Measurements from ENCODE around the gene RPL35A. TPM values are rescaled to one million over a fixed set of nuclear protein-coding genes. Genes with fewer than 3 reads are reported as not detected.
"Not testable (repeated sequence)": the region's sequence is repeated elsewhere in the genome, so short reads cannot be mapped to it uniquely, and the experiment has no call there.

The RPL35A gene
- total RNA-seq: 1,000 to 10,000 TPM; 1,441 to 1,606 (median 1,571) TPM

GRCh38 chr3:197949778-197950676 lies at the start of gene RPL35A:
RPL35A (plus strand) TSS chr3:197950190; CDS start chr3:197950968, 778 bp downstream.
- no peaks in the 10 kb centered on the region for H3K27me3 Mint-ChIP-seq (ENCODE audit: low read depth)
- H3K36me3 Mint-ChIP-seq (ENCODE audit: insufficient read depth): peaks cover 35% of the 10 kb centered on the region
- ATAC-seq (peak; percentile 91), DNase-seq (peak; percentile 80)
- H3K4me3 Mint-ChIP-seq: peak within 1 kb of the TSS; percentile 96
- no peaks in the 10 kb centered on the region for H3K9me3 Mint-ChIP-seq
- peaks cover 41% of the 10 kb centered on the region for H3K4me1 Mint-ChIP-seq (ENCODE audit: low read depth)

GRCh38 chr3:197901626-197902025 lies 48.4 kb upstream of the RPL35A start:
- H3K9me3 Mint-ChIP-seq: no peaks in the 10 kb centered on the region
- no peak overlapping the region for H3K4me3 Mint-ChIP-seq
- H3K4me1 Mint-ChIP-seq (ENCODE audit: low read depth): peaks cover 13% of the 10 kb centered on the region
- no peaks in the 10 kb centered on the region for H3K27me3 Mint-ChIP-seq (ENCODE audit: low read depth)
- ATAC-seq (no peak), DNase-seq (no peak)
- peaks cover 4% of the 10 kb centered on the region for H3K36me3 Mint-ChIP-seq (ENCODE audit: insufficient read depth)

GRCh38 chr3:197906023-197906849 lies 43.8 kb upstream of the RPL35A start:
- peaks cover 2% of the 10 kb centered on the region for H3K36me3 Mint-ChIP-seq (ENCODE audit: insufficient read depth)
- ATAC-seq: peak; percentile 97 to 98
- H3K9me3 Mint-ChIP-seq: no peaks in the 10 kb centered on the region
- peak overlapping the region; percentile 46 for H3K4me3 Mint-ChIP-seq
- peak; percentile 71 for DNase-seq
- no peaks in the 10 kb centered on the region for H3K27me3 Mint-ChIP-seq (ENCODE audit: low read depth)
- peaks cover 25% of the 10 kb centered on the region for H3K4me1 Mint-ChIP-seq (ENCODE audit: low read depth)

GRCh38 chr3:197906850-197907187 lies 43.2 kb upstream of the RPL35A start:
- H3K4me3 Mint-ChIP-seq: no peak overlapping the region
- no peak for DNase-seq
- H3K36me3 Mint-ChIP-seq (ENCODE audit: insufficient read depth): peaks cover 2% of the 10 kb centered on the region
- H3K27me3 Mint-ChIP-seq (ENCODE audit: low read depth): no peaks in the 10 kb centered on the region
- H3K4me1 Mint-ChIP-seq (ENCODE audit: low read depth): peaks cover 25% of the 10 kb centered on the region
- ATAC-seq: peak; percentile 1 to 26
- H3K9me3 Mint-ChIP-seq: no peaks in the 10 kb centered on the region

GRCh38 chr3:197907196-197907595 lies 42.8 kb upstream of the RPL35A start:
- Mint-ChIP-seq H3K36me3 (ENCODE audit: insufficient read depth) (peaks cover under 1% of the 10 kb centered on the region), H3K27me3 (ENCODE audit: low read depth) (no peaks in the 10 kb centered on the region), H3K4me1 (ENCODE audit: low read depth) (peaks cover 25% of the 10 kb centered on the region), H3K4me3 (no peak overlapping the region), H3K9me3 (no peaks in the 10 kb centered on the region)
- ATAC-seq: peak in 1 of 2 donors; percentile 4
- no peak for DNase-seq

GRCh38 chr3:197908550-197908949 lies 41.4 kb upstream of the RPL35A start:
- not testable (repeated sequence) for H3K27me3 Mint-ChIP-seq (ENCODE audit: low read depth); H3K9me3 Mint-ChIP-seq; H3K4me3 Mint-ChIP-seq; DNase-seq; H3K36me3 Mint-ChIP-seq (ENCODE audit: insufficient read depth); ATAC-seq
- H3K4me1 Mint-ChIP-seq (ENCODE audit: low read depth): peaks cover 28% of the 10 kb centered on the region

- DNase-seq: no peak
- no peaks in the 10 kb centered on the region for H3K9me3 Mint-ChIP-seq
- H3K4me1 Mint-ChIP-seq (ENCODE audit: low read depth): peaks cover 31% of the 10 kb centered on the region
Observed at GRCh38 chr3:197908957-197909701, 40.9 kb upstream of the RPL35A start.

GRCh38 chr3:197912741-197913476 lies 37.1 kb upstream of the RPL35A start:
- Mint-ChIP-seq H3K4me1 (ENCODE audit: low read depth) (peaks cover 6% of the 10 kb centered on the region), H3K27me3 (ENCODE audit: low read depth) (no peaks in the 10 kb centered on the region), H3K9me3 (no peaks in the 10 kb centered on the region), H3K4me3 (peak overlapping the region; percentile 75), H3K36me3 (ENCODE audit: insufficient read depth) (peaks cover 4% of the 10 kb centered on the region)
- ATAC-seq (peak in 1 of 2 donors; percentile 75), DNase-seq (no peak)

More at GRCh38 chr3:197908957-197909701, 40.9 kb upstream of the RPL35A start:
- H3K4me3 Mint-ChIP-seq: no peak overlapping the region
- H3K36me3 Mint-ChIP-seq (ENCODE audit: insufficient read depth): peaks cover 2% of the 10 kb centered on the region
- no peak for ATAC-seq
- H3K27me3 Mint-ChIP-seq (ENCODE audit: low read depth): no peaks in the 10 kb centered on the region

GRCh38 chr3:197913641-197914380 lies 36.2 kb upstream of the RPL35A start:
- Mint-ChIP-seq H3K36me3 (ENCODE audit: insufficient read depth) (peaks cover 4% of the 10 kb centered on the region), H3K27me3 (ENCODE audit: low read depth) (no peaks in the 10 kb centered on the region), H3K4me3 (no peak overlapping the region), H3K9me3 (no peaks in the 10 kb centered on the region), H3K4me1 (ENCODE audit: low read depth) (peaks cover 6% of the 10 kb centered on the region)
- ATAC-seq (peak in 1 of 2 donors; percentile 51), DNase-seq (no peak)

- H3K27me3 Mint-ChIP-seq (ENCODE audit: low read depth); H3K4me1 Mint-ChIP-seq (ENCODE audit: low read depth); H3K9me3 Mint-ChIP-seq; ATAC-seq; DNase-seq; H3K4me3 Mint-ChIP-seq: not testable (repeated sequence)
- H3K36me3 Mint-ChIP-seq (ENCODE audit: insufficient read depth): peaks cover 16% of the 10 kb centered on the region
Observed at GRCh38 chr3:197921429-197922275, 28.3 kb upstream of the RPL35A start.

GRCh38 chr3:197926418-197926817 lies 23.6 kb upstream of the RPL35A start:
- Mint-ChIP-seq H3K9me3 (no peaks in the 10 kb centered on the region), H3K27me3 (ENCODE audit: low read depth) (no peaks in the 10 kb centered on the region), H3K4me1 (ENCODE audit: low read depth) (peaks cover 3% of the 10 kb centered on the region), H3K4me3 (no peak overlapping the region), H3K36me3 (ENCODE audit: insufficient read depth) (peaks cover 25% of the 10 kb centered on the region)
- DNase-seq (no peak), ATAC-seq (no peak)

GRCh38 chr3:197927578-197927977 lies 22.4 kb upstream of the RPL35A start:
- ATAC-seq; H3K4me3 Mint-ChIP-seq; H3K4me1 Mint-ChIP-seq (ENCODE audit: low read depth); DNase-seq; H3K9me3 Mint-ChIP-seq; H3K27me3 Mint-ChIP-seq (ENCODE audit: low read depth): not testable (repeated sequence)
- H3K36me3 Mint-ChIP-seq (ENCODE audit: insufficient read depth): peaks cover 21% of the 10 kb centered on the region
